Measurements from ENCODE around the gene S100B. TPM values are rescaled to one million over a fixed set of nuclear protein-coding genes. Genes with fewer than 3 reads are reported as not detected.
"Not testable (repeated sequence)": the region's sequence is repeated elsewhere in the genome, so short reads cannot be mapped to it uniquely, and the experiment has no call there.

The S100B gene
- total RNA-seq, 4 donors from 2014 or later = 10.6 to 37.2 (median 23.2) TPM

DNA sequence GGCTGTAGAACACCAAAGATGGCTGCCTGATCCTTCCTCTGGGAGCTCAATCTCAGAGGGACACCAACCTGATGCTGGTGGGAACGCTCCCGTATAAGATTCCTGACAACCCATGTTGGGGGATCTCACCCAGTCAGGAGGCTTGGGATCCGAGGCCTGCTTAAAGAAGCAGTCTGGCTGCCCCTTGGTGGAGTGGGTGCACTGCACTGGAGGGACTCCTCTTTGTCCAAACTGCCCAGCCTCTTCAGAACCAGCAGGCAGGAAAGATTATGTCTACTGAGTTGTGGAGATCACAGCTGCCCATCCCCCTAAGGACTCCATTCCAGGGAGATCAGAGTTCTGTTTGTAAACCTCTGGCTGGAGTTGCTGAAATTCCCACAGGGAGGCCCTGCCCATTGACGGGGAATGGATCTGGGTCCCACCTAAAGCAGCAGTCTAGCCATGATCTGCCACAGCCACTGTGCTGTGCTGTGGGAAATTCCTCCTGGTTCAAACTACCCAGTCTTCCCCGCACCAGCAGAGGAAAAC is 23.0 kb downstream of the S100B start:
- no peak for DNase-seq
- in situ Hi-C loops (cut with MboI; ENCODE audit: low pct_ligation_motif_present in 1 of 4, low pct_unique_long_range_greater_than_20kb in 1 of 4, low sequenced_read_pairs in 3 of 4) = no loop called here

GRCh38 chr21:46579394-46579793 is 25.5 kb downstream of the S100B start:
- 91 to 98% methylated on average over 2 of the region's 2 CpGs for WGBS, 2 donors (ENCODE audit: low coverage in 1 of 2)
- H3K27ac ChIP-seq; DNase-seq; H3K27me3 ChIP-seq; H3K4me3 ChIP-seq; H3K4me1 ChIP-seq; in situ Hi-C loops (cut with MboI; ENCODE audit: low pct_ligation_motif_present in 1 of 4, low pct_unique_long_range_greater_than_20kb in 1 of 4, low sequenced_read_pairs in 3 of 4); intact Hi-C loops (cut with DNase I; ENCODE audit: low total_unique reads): not testable (repeated sequence)
- Histone ChIP-seq H3K9me3 (peaks cover 12 to 18% of the 10 kb centered on the region in 2 donors), H3K36me3 (peaks cover 0 to 18% (median 6%) of the 10 kb centered on the region in 4 donors)

More for the DNA sequence above, 23.0 kb downstream of the S100B start:
- H3K4me3 ChIP-seq = no peak overlapping the region
- TF ChIP-seq EP300 (IDR thresholded peaks at IDR 0.05; ENCODE audit: low read depth) (no peak), POLR2AphosphoS5 (IDR thresholded peaks at IDR 0.05) (no peak), POLR2A (IDR thresholded peaks at IDR 0.05) (no peak)
- TF ChIP-seq, protein P1, sequence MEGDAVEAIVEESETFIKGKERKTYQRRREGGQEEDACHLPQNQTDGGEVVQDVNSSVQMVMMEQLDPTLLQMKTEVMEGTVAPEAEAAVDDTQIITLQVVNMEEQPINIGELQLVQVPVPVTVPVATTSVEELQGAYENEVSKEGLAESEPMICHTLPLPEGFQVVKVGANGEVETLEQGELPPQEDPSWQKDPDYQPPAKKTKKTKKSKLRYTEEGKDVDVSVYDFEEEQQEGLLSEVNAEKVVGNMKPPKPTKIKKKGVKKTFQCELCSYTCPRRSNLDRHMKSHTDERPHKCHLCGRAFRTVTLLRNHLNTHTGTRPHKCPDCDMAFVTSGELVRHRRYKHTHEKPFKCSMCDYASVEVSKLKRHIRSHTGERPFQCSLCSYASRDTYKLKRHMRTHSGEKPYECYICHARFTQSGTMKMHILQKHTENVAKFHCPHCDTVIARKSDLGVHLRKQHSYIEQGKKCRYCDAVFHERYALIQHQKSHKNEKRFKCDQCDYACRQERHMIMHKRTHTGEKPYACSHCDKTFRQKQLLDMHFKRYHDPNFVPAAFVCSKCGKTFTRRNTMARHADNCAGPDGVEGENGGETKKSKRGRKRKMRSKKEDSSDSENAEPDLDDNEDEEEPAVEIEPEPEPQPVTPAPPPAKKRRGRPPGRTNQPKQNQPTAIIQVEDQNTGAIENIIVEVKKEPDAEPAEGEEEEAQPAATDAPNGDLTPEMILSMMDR (IDR thresholded peaks at IDR 0.05) = no peak
- no peaks in the 10 kb centered on the region for H3K4me1 ChIP-seq
- no peak overlapping the region for H3K27ac ChIP-seq
- peaks cover 23 to 28% of the 10 kb centered on the region in 2 donors for H3K9me3 ChIP-seq
- intact Hi-C loops (cut with DNase I; ENCODE audit: low total_unique reads) = no loop called here
- WGBS, 2 donors (ENCODE audit: low coverage in 1 of 2) = 93% methylated on average over 4 of the region's 5 CpGs; no CpG with 5 or more reads in 1 of the 2 donors
- H3K27me3 ChIP-seq = no peaks in the 10 kb centered on the region
- H3K36me3 ChIP-seq = peaks cover 0 to 18% (median 6%) of the 10 kb centered on the region in 4 donors

DNA sequence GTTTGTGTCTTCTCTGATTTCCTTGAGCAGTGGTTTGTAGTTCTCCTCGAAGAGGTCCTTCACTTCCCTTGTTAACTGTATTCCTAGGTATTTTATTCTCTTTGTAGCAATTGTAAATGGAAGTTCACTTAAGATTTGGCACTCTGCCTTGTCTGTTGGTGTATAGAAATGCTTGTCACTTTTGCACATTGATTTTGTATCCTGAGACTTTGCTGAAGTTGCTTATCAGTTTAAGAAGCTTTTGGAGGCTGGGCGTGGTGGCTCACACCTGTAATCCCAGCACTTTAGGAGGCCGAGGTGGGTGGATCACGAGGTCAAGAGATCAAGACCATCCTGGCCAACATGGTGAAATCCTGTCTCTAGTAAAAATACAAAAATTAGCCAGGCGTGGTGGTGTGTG is 27.1 kb downstream of the S100B start:
- H3K27ac ChIP-seq; H3K4me1 ChIP-seq; in situ Hi-C loops (cut with MboI; ENCODE audit: low pct_ligation_motif_present in 1 of 4, low pct_unique_long_range_greater_than_20kb in 1 of 4, low sequenced_read_pairs in 3 of 4); H3K27me3 ChIP-seq; intact Hi-C loops (cut with DNase I; ENCODE audit: low total_unique reads); DNase-seq; H3K4me3 ChIP-seq: not testable (repeated sequence)
- Histone ChIP-seq H3K36me3 (peaks cover 0 to 18% (median 9%) of the 10 kb centered on the region in 4 donors), H3K9me3 (peaks cover 16 to 23% of the 10 kb centered on the region in 2 donors)
- 89 to 92% methylated on average over 3 to 5 of the region's 5 CpGs for WGBS, 2 donors (ENCODE audit: low coverage in 1 of 2)

- Histone ChIP-seq H3K9me3 (peaks cover 4% of the 10 kb centered on the region in 2 donors), H3K27ac (no peak overlapping the region), H3K4me1 (no peaks in the 10 kb centered on the region), H3K4me3 (no peak overlapping the region), H3K27me3 (no peaks in the 10 kb centered on the region), H3K36me3 (peaks cover 0 to 29% (median 9%) of the 10 kb centered on the region in 4 donors)
- WGBS, 2 donors (ENCODE audit: low coverage in 1 of 2) = 100% methylated on average over 1 of the region's 1 CpG
- intact Hi-C loops (cut with DNase I; ENCODE audit: low total_unique reads) (no loop called here), in situ Hi-C loops (cut with MboI; ENCODE audit: low pct_ligation_motif_present in 1 of 4, low pct_unique_long_range_greater_than_20kb in 1 of 4, low sequenced_read_pairs in 3 of 4) (no loop called here)
- no peak for DNase-seq
- no peak for TF ChIP-seq EP300 (IDR thresholded peaks at IDR 0.05; ENCODE audit: low read depth)
- no peak for TF ChIP-seq POLR2A (IDR thresholded peaks at IDR 0.05)
Observed at GRCh38 chr21:46572850-46573249, 32.0 kb downstream of the S100B start.

DNA sequence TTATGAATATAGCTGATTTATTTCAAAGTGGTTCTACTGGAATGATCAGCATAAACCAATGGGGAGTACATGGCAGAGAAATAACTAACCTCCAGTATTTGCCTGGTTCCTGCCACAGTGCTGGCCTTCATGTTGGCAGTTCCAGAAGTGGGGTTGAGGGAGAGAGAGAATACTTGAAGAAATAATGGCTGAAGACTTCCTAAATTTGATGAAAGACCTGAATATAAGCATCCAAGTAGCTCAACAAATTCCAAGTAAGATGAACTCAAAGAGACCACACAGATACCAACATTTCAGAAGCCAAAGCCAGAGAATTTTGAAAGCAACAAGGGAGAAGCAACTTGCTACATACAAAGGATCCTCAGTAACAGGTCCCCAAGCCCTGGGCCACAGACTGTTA is 34.3 kb downstream of the S100B start:
- Histone ChIP-seq H3K4me3 (no peak overlapping the region), H3K9me3 (peaks cover 4% of the 10 kb centered on the region in 2 donors), H3K27ac (no peak overlapping the region), H3K27me3 (no peaks in the 10 kb centered on the region), H3K36me3 (peaks cover 0 to 34% (median 12%) of the 10 kb centered on the region in 4 donors), H3K4me1 (no peaks in the 10 kb centered on the region)
- intact Hi-C loops (cut with DNase I; ENCODE audit: low total_unique reads) (no loop called here), in situ Hi-C loops (cut with MboI; ENCODE audit: low pct_ligation_motif_present in 1 of 4, low pct_unique_long_range_greater_than_20kb in 1 of 4, low sequenced_read_pairs in 3 of 4) (no loop called here)
- TF ChIP-seq, protein P1 (IDR thresholded peaks at IDR 0.05) = no peak
- TF ChIP-seq EP300 (IDR thresholded peaks at IDR 0.05; ENCODE audit: low read depth) (no peak), POLR2A (IDR thresholded peaks at IDR 0.05) (no peak), POLR2AphosphoS5 (IDR thresholded peaks at IDR 0.05) (no peak)
- no peak for DNase-seq

DNA sequence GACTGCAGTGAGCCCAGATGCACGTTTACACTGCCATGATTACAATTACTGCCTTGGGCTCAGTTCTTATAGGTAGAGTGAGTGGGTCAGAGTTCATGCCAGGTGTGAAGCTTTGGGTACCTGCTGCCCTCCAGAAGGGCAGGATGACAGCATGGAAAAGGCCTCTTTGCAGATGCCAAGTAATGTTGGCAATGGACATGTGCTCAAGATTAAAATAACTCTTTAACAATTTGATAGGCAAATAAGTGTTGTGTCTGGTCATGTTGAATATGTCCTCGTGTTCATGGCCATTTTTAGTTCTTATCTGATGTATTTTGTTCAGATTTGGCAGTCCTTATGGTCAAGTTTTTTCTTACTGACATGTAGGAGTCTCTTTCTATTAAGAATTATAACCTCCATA is 34.8 kb downstream of the S100B start:
- no peak overlapping the region for H3K4me3 ChIP-seq
- in situ Hi-C loops (cut with MboI; ENCODE audit: low pct_ligation_motif_present in 1 of 4, low pct_unique_long_range_greater_than_20kb in 1 of 4, low sequenced_read_pairs in 3 of 4) (no loop called here), intact Hi-C loops (cut with DNase I; ENCODE audit: low total_unique reads) (no loop called here)
- peaks cover 0 to 34% (median 12%) of the 10 kb centered on the region in 4 donors for H3K36me3 ChIP-seq
- no peaks in the 10 kb centered on the region for H3K4me1 ChIP-seq
- no peak overlapping the region for H3K27ac ChIP-seq
- DNase-seq = no peak
- TF ChIP-seq POLR2AphosphoS5 (IDR thresholded peaks at IDR 0.05) (no peak), POLR2A (IDR thresholded peaks at IDR 0.05) (no peak), EP300 (IDR thresholded peaks at IDR 0.05; ENCODE audit: low read depth) (no peak)
- TF ChIP-seq, protein P1 (IDR thresholded peaks at IDR 0.05) = no peak
- 84% methylated on average over 2 of the region's 2 CpGs; no CpG with 5 or more reads in 1 of the 2 donors for WGBS, 2 donors (ENCODE audit: low coverage in 1 of 2)
- peaks cover 4% of the 10 kb centered on the region in 2 donors for H3K9me3 ChIP-seq
- H3K27me3 ChIP-seq = no peaks in the 10 kb centered on the region

Measured in transverse colon (tissue), 4 donors.